SH-SY5Y (cell line): Measurements from ENCODE around the gene FAM151A.

Experiments
- GATA2 ChIP-seq: IDR thresholded peaks from 2 replicates; pipeline ENCODE4 v1.6.1; 2011; ENCODE audit warnings: mild to moderate bottlenecking, low read depth, low read length
- GATA3 ChIP-seq: IDR thresholded peaks from 2 replicates; pipeline ENCODE4 v1.6.1; 2011; ENCODE audit warnings: low read depth, mild to moderate bottlenecking, low read length, moderate library complexity

Gene FAM151A

DNA sequence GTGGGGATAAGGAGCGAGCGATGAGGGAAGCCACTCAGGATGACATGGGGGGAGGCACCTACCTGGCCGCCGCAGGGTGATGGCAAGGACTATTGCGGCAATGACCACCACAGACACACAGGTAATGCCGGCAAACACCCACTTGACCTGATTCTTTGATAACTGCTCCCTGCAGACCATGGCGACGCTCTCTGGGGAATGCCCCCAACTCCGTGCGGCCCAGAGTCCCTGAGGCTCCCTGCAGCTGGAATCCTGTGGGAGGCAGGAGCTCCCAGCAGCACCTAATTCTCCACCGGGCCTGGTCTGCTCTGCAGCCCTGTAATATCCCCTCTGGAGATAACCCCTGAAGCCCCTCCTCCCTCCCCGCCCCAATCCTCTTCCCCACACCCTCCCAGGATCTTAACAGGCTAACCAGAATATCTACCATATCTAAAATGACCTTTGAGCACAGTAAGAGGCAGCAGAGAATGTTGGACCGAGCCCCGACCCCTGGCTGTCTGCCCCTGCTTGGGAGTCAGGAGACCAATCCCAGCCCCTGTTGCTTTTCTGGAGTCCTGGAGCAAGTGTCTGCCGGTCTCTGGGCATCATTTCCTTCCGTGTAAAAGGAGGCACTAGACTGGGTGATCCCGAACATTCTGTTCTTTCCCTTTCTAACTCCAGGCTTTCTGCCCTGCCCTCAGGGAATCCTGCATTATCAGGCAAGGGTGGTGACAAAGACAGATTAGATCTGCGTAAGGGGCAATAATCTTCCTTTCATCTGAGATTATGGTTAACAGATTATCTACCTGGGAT, at the start of gene FAM151A:
FAM151A (minus strand) TSS at position 310 of the 792 bp plus-strand sequence; CDS start at position 180, 130 bp downstream.
- no peak for TF ChIP-seq GATA3
- no peak for TF ChIP-seq GATA2

DNA sequence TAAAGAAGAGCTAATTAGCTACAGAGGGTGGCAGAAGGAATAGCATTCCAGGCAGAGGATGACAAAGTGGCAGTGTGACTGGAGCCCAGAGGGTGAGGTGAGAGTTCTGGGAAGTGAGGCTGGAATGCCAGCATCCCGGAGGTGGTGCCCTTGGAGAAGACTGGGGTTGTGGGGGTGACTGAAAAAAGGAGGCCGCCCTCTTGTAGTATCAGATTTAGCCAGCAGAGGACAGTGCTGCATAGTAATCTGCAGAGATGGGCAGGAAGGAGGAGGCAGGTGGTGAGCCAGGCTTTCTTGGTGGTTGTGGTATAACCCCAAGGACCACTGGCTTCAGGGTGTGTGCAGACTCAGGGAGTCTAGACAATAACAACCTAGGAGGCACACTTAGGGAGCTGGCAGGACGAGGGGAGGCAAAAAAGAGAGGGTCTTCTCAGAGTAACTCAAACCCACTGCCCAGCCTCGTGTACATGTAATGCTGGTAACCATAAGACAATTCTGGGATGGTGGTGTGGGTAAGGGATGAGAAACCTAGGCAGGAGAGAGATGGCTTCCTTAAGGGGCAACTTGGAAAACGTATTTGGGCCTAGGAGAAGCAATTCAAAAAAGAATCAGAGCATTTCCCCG, 48.8 kb upstream of the FAM151A start:
- TF ChIP-seq GATA3 = no peak
- TF ChIP-seq GATA2 = no peak

DNA sequence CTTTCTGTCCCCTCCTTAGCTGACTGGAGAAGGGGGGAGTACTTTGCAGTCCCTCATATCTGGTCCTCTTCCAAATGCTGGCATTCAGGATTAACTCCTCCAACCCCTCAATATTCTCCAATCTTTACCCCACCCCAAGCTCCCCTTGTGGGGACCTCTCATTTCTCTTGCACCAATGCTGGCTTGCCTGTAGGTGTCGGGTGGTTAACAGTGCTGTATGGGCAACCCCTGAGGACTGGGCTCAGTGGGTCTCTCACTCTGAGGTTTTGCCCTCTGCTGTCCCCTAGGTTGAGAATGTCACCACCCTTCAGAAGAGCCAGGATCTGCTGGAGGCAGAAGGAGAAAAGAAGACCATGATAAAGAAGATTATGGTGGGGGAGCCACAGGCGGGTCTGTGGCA, 45.2 kb upstream of the FAM151A start:
- TF ChIP-seq GATA2 = no peak
- no peak for TF ChIP-seq GATA3

GRCh38 chr1:54667797-54668196, 44.5 kb upstream of the FAM151A start:
- TF ChIP-seq GATA2 (no peak), GATA3 (no peak)

DNA sequence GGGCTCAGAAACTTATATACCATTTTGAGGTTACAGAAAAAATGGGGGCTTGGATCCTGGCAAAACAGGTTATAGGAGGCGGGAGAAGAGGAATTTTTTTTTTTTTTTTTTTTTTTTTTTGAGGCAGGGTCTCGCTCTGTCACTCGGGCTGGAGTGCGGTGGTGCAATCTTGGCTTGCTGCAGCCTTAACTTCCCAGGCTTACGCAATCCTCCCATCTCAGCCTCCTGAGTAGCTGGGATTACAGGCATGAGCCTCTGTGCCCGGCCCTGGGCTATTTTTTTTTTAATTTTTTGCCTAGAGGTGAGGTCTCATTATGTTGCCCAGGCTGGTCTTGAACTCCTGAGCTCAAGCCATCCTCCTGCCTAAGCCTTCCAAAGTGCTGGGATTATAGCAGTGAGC, 43.0 kb upstream of the FAM151A start:
- no peak for TF ChIP-seq GATA3
- no peak for TF ChIP-seq GATA2

DNA sequence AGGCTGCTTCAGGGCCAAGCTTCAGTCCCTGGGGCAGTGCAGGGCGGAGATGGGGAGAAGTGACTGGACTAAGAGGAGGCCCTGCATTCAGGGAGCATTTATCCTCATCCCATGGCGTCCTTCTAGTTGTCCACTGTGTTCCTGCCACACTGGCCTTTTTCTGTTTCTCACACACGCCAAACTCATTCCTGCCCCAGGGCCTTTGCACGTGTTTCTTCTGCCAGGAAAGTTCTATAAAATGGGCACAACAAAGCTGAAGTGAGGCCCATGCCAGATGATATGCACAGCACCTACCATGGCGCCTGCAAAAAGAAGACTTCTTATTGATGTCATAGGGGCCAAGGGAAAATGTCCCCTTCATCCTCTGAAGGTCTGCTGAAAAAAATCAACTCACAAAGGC, 42.5 kb upstream of the FAM151A start:
- TF ChIP-seq GATA3 (no peak), GATA2 (no peak)

GRCh38 chr1:54664364-54664763, 41.0 kb upstream of the FAM151A start:
- TF ChIP-seq GATA3 (no peak), GATA2 (no peak)

GRCh38 chr1:54663725-54664124, 40.4 kb upstream of the FAM151A start:
- TF ChIP-seq GATA2 = no peak

DNA sequence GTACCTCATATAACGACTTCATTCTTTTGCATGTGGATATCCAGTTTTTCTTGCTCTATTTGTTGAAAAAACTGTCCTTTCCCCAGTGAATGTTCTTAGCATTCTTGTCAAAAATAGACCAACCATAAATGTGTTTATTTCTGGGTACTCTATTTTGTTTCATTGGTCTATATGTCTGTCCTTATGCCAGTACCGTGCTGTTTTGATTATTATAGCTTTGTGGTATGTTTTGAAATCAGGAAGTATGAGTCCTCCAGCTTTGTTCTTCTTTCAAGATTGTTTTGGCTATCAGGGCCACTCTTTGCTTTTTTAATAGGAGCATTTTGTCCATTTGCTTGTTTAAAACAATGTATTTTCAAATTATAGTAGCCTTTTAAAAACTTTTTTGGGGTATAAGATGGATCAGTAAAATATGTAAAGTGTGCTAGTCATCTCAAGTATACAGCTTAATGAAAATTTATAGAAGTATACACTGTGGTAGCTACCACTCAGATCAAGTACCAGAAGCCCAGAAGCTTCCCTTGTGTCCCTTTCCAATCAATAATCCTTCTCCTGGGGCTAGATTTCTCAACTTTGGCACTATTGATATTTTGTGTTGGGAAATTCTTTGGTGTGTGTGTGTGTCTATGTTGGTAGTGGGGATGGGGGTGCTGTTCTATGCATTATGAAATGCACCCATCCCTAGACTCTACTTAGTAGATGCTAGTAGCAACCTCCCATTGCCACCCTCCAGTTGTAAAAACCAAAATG, 35.0 kb upstream of the FAM151A start:
- TF ChIP-seq GATA2 = no peak
- no peak for TF ChIP-seq GATA3

DNA sequence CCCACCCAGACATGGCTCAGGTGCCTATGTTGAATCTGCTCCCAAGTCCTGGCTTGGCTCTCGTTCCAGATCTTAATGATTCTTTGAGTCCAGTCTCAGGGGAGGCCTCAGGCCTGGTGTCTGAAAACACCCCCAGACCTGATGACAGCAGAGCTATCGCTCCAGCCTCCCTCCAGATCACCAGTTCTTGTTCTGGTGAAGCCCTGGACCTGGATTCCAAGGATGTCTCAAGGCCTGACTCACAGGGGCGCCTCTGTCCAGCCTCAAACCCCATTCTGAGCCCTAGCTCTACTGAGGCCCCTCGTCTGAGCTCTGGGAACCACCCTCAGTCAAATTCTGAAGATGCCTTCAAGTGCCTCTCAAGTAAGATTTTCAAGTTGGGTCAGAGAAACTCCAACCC, 29.7 kb upstream of the FAM151A start:
- TF ChIP-seq GATA3 = no peak

- TF ChIP-seq GATA2 (no peak), GATA3 (no peak)
Observed at GRCh38 chr1:54652168-54652567, 28.8 kb upstream of the FAM151A start.

DNA sequence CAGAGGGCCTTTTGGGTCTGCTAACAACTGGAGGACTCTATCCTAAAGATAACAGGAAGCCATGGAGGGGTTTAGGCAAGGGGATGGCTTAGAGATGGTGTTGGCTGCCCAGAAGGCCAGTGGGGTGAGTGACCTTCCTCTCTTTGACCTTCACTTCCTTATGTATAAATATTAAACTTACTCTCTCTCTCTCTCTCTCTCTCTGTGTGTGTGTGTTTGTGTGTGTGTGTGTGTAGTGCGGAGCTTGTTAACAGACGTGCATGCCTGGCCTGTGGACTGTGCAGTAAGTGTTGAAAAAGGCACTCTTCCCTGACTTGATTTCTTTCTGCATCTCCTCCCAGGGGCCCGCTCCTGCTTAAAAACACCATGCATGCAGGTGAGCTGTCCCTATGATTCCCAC, 28.3 kb upstream of the FAM151A start:
- no peak for TF ChIP-seq GATA2
- TF ChIP-seq GATA3 = no peak

DNA sequence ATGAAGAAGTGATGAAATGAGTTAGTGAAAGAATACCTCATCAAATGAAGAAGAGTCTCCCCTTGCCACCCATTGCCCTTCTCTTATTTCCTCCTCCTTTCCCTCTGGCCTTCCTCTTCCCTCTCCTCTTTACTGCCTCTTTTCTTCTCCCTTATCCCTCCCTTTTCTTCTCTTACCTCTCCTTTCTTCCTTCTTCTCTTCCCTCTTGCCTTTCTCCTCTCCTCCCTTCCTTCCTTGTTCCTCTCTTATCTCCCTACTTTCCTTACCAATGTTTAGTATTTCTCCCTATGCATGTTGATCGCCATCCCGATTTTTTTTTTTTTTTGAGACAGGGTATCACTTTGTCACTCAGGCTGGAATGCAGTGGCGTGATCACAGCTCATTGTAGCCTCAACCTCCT, 27.1 kb upstream of the FAM151A start:
- TF ChIP-seq GATA3 (no peak), GATA2 (no peak)

- TF ChIP-seq GATA3 (no peak), GATA2 (no peak)
Observed at GRCh38 chr1:54649921-54650320, 26.6 kb upstream of the FAM151A start.
